AG10803 (cell line): ENCODE data around the gene CDC14C.
A peak's percentile ranks its signal among the peaks of the same experiment; 100 is the strongest.
"Not testable (repeated sequence)": the region's sequence is repeated elsewhere in the genome, so short reads cannot be mapped to it uniquely, and the experiment has no call there.

Source experiments
- DNase-seq: peaks from one replicate; pipeline ENCODE4 v3.0.0; 2010; ENCODE audit warnings: low read depth
- H3K4me3 ChIP-seq: 2 replicates; pipeline ENCODE4 v1.5.1; 2011; ENCODE audit warnings: mild to moderate bottlenecking, low read length, control low read depth
- TF ChIP-seq, protein P1 (sequence below): conservative IDR thresholded peaks from 2 replicates; pipeline ENCODE4 v1.5.1; 2011; ENCODE audit warnings: mild to moderate bottlenecking, low read length, control low read depth, inconsistent platforms

The CDC14C gene

DNA sequence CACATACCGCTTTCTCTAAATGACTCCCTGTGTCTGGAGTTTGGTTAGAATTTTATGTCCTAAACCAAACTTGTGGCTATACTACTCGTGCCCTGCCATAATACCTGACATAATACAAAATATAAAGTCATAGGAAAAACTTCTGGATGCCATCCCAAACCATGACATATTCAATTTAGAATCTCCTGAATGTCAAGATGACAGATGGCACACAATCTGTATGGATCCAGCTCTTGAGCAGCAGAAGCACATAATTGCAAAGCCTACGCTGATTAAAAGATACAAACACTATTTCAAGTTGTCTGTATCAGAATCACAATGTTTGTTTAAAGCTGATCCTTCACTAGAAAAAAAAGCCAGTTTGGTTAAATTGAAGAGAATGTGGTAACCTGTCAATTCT is 22.4 kb upstream of the CDC14C start:
- DNase-seq: no peak
- TF ChIP-seq, protein P1, sequence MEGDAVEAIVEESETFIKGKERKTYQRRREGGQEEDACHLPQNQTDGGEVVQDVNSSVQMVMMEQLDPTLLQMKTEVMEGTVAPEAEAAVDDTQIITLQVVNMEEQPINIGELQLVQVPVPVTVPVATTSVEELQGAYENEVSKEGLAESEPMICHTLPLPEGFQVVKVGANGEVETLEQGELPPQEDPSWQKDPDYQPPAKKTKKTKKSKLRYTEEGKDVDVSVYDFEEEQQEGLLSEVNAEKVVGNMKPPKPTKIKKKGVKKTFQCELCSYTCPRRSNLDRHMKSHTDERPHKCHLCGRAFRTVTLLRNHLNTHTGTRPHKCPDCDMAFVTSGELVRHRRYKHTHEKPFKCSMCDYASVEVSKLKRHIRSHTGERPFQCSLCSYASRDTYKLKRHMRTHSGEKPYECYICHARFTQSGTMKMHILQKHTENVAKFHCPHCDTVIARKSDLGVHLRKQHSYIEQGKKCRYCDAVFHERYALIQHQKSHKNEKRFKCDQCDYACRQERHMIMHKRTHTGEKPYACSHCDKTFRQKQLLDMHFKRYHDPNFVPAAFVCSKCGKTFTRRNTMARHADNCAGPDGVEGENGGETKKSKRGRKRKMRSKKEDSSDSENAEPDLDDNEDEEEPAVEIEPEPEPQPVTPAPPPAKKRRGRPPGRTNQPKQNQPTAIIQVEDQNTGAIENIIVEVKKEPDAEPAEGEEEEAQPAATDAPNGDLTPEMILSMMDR: no peak
- H3K4me3 ChIP-seq: no peak overlapping the region

DNA sequence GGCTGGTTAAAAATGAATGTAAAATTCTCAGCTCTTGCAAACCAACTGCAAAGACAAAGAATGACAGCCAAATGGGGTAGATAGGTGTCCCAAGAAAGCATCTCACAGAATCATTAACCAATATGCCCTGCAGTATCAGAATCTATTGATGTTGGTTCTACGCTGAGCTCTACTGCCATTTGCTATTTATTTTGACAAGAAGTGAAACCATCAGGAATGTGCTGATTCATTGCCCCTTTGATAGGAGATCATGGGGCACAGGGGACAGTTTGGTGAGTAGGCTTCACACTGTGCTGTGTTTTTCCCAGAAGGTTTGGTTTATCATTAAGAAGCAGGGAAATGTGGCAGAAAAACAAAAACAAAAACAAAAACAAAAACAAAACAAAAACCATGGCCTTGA is 19.4 kb upstream of the CDC14C start:
- H3K4me3 ChIP-seq: no peak overlapping the region
- no peak for DNase-seq
- TF ChIP-seq, protein P1: no peak

DNA sequence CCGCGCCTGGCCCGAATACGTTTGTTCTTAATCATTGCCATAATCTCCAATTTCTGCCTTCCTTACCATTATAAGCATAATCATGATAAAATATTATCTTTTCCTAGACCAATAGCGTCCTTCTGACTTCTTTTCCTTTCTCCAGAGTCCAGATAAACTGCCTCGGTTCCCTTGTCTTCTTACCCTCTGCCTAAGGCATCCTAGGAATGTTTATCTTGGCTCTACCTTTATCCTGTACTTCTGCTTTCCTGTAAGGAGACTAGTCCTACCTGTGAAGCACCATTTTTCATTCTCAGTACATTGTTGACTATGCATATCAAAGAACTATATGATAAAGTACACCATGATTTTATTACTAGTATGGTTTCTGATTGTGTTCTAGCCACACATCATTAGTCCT is 18.7 kb upstream of the CDC14C start:
- not testable (repeated sequence) for DNase-seq, H3K4me3 ChIP-seq

DNA sequence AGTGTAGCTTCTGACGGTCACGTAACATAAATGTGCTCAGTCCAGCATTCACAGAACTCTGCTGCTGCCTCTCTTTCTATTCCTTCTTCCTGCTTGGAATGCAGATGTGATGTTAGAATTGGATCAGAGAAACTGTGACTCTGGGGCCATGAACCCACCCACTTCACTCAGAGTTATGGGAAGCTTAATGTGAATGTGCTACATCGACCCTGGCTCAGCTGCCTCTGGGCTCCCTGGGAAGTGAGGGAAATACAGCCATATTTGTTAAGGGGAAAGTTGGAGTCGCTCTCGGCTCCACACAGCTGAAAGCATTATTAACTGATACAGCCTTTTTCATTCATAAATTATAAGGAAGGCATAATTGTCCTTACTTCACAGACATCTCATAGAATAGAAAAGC is 14.5 kb upstream of the CDC14C start:
- not testable (repeated sequence) for H3K4me3 ChIP-seq, DNase-seq

DNA sequence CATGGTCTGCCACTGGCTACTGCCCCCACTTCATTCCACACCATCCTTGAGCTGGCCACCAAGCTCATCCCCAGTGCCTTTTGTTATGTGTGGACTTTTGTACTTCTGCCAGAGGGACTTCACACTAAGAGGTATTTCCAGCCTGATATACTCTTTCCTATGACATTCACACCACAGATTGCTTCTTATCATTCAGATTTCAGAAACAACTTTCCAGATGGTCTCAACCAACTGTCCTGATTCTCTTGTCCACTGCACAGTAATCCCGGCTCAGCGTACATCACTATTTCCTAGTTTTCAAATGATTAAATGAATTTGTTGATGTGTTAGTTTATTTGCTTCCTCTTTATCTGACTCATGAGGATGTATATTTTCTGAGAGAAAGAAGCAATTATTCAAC is 7.1 kb downstream of the CDC14C start:
- no peak for DNase-seq
- H3K4me3 ChIP-seq: no peak overlapping the region
- TF ChIP-seq, protein P1: no peak

DNA sequence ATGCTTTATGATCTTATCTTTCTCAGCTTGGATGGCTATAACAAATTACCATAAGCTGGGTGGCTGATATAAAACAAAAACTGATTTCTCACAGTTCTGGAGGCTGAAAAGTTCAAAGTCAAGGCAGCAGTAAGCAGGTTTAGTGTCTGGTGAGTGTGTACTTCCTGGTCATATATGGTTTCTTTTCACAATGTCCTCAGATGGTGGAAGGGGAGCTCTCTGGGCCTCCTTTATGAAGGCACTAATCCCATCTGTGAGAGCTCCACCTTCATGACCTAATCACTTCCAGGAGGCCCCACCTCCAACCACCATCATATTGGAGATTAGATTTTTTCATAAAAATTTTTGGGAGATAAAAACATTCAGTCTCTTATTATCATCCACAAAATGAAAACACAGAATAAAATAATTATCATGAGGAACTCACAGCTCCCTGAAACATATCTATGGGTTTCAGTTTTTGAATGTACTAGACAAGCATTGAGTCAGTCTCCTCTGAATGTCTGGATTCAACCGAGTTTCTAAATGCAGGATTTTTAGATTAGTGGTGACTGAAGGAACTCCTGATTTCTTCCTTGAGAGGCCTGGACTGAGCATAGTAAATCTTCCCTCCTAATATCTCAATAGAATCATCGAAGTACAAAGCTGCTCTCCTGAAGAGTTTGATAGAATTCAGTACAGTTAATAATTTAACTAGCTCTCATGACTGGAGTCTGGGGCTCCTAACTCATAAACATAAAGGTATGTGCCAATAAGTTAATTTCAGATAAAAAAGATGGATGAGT is 8.0 kb downstream of the CDC14C start:
- DNase-seq: no peak
- TF ChIP-seq, protein P1: no peak
- H3K4me3 ChIP-seq: no peak overlapping the region

DNA sequence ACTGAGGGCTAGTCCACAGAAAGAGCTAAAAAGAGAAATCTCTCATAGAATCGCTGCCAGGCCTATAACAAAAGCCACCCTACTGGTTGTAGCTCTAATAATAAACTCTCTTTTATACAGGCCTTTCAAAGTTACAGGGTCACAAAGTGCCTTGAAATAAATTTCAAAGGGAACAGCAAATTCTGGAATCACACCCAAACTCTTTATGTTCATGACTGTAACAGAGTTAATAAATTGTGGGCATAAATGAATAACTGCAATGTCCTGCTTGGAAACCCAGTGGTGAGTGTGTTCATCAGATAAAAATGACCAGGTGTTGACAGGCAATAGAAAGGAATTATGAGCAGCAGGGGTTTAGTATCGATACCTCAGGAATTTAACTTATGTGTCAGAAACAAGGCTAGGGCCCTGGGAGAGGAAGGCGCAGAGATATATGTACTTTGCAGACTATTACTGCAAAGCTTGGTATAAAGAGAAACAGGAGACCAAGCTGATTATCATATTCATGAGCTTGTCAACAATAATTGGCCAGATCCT is 9.3 kb downstream of the CDC14C start:
- no peak overlapping the region for H3K4me3 ChIP-seq
- peak; percentile 16 for DNase-seq
- TF ChIP-seq, protein P1: no peak

DNA sequence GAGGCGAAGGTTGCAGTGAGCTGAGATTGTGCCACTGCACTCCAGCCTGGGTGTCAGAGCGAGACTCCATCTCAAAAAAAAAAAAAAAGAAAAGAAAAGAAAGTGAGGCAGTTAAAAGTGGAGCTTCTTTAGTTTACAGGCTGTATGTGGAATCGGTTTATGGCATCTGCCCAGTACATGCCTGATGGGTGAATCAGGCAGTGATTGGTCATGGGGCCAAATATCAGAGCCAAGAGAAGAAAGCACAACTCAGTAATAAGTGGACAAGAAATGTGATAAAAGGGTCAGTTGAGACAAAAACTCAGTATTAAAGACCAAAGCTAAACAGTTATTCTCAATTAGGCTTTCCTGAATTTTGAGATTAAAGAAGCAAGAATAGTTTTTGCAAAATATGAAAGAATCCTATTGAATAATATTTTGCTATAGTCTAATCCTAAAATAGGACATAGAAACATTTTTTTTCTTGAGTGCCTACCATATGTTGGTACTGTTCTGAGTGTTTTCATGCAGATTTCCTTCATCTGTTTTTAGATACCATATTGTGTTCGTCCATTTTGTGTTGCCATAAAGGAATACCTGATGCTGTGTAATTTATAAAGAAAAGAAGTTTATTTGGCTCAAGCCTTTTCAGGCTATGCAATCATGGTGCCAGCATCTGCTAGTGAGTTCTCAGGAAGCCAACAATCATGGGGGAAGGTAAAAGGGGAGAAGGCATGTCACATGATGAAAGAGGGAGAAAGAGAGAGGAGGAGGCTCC is 14.4 kb downstream of the CDC14C start:
- H3K4me3 ChIP-seq: no peak overlapping the region
- TF ChIP-seq, protein P1: no peak
- DNase-seq: peak; percentile 74
